Measurements from ENCODE around the gene EMC1.

DNA sequence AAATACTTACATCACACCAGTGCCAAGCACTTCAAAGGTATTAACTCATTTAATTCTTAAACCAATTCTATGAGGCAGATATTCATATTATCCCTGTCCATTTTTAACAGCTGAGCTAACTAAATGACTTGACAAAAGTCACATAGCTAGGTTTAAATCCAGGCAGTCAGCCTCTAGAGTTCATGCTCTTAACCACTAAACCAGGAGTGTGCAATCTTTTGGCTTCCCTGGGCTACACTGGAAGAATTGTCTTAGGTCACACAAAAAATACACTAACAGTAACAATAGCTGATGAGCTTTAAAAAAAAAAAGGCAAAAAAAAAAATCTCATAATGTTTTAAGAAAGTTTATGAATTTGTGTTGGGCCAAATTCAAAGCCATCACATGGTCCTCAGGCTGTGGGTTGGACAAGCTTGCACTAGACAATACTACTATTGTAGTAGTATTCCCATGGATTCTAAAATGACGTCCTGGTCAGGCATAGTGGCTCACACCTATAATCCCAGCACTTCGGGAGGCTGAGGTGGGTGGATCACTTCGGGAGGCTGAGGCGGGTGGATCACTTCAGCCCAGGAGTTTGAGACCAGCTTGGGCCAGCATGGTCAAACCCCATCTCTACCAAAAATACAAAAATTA is 51.2 kb downstream of the EMC1 start:
- TF ChIP-seq, protein P1, sequence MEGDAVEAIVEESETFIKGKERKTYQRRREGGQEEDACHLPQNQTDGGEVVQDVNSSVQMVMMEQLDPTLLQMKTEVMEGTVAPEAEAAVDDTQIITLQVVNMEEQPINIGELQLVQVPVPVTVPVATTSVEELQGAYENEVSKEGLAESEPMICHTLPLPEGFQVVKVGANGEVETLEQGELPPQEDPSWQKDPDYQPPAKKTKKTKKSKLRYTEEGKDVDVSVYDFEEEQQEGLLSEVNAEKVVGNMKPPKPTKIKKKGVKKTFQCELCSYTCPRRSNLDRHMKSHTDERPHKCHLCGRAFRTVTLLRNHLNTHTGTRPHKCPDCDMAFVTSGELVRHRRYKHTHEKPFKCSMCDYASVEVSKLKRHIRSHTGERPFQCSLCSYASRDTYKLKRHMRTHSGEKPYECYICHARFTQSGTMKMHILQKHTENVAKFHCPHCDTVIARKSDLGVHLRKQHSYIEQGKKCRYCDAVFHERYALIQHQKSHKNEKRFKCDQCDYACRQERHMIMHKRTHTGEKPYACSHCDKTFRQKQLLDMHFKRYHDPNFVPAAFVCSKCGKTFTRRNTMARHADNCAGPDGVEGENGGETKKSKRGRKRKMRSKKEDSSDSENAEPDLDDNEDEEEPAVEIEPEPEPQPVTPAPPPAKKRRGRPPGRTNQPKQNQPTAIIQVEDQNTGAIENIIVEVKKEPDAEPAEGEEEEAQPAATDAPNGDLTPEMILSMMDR (IDR thresholded peaks at IDR 0.05): no peak
- TF ChIP-seq POLR2A (IDR thresholded peaks at IDR 0.05): no peak
